ENCODE data around the gene NCAPH2.
A peak's percentile ranks its signal among the peaks of the same experiment; 100 is the strongest.

Gene NCAPH2

DNA sequence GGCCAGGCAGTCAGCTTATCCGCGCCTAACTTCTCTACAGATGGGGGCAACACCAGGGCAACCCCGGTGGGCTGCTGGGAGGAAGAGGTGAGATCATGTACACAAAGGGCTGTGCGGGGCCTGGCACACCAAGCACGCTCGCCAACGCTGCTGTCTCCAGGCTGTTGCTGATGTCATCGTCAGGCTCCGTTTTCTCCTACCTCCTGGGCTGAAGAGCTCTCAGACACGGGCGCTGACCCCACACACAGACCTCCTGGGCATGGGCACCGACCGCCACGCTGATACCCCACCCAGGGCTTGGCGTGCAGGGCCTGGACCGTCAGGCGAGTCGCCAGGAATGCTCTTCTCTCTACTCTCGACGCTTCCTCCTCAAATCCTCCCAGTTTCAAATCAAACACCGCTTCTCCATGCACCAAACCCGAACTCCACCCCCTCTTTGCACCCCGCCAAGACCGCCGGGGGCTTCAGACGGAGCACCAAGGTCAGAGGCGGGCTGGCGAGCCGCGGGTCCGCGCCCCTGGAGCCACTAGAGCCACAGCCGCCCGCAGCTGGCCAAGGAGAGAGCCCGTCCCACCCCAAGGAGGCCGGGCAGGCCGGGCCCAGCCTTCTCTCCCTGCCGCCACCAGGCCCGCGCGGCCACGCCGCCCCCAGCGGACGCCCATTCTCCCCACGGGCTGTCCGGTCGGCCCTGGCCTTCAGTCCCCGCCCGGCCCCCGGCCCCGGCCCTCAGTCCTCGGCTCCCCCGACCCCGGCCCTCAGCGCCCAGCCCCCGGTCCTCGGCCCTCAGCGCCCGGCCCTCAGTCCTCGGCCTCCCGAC, 34.0 kb upstream of the NCAPH2 start (continued):
- TF ChIP-seq, protein P1, sequence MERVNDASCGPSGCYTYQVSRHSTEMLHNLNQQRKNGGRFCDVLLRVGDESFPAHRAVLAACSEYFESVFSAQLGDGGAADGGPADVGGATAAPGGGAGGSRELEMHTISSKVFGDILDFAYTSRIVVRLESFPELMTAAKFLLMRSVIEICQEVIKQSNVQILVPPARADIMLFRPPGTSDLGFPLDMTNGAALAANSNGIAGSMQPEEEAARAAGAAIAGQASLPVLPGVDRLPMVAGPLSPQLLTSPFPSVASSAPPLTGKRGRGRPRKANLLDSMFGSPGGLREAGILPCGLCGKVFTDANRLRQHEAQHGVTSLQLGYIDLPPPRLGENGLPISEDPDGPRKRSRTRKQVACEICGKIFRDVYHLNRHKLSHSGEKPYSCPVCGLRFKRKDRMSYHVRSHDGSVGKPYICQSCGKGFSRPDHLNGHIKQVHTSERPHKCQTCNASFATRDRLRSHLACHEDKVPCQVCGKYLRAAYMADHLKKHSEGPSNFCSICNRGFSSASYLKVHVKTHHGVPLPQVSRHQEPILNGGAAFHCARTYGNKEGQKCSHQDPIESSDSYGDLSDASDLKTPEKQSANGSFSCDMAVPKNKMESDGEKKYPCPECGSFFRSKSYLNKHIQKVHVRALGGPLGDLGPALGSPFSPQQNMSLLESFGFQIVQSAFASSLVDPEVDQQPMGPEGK (tag by site-specific recombination; IDR thresholded peaks at IDR 0.05): peak; percentile 61
- peak; percentile 82; the same call in 1 of the 2 replicates for TF ChIP-seq GLI4 (tag by site-specific recombination; IDR thresholded peaks at IDR 0.05)
- TF ChIP-seq OSR2 (tag by site-specific recombination; IDR thresholded peaks at IDR 0.05): 0 out of 2 replicates have a peak, but pooled peaks have one; percentile 18
- peak; percentile 76; the same call in 1 of the 2 replicates for TF ChIP-seq ZNF660 (tag by site-specific recombination; IDR thresholded peaks at IDR 0.05)
- no peak for TF ChIP-seq ZBTB20 (tag by site-specific recombination; IDR thresholded peaks at IDR 0.05)
- TF ChIP-seq GLIS2 (tag by site-specific recombination; IDR thresholded peaks at IDR 0.05): peak; percentile 99
- TF ChIP-seq GLIS1 (tag by site-specific recombination; IDR thresholded peaks at IDR 0.05): peak; percentile 100
- TF ChIP-seq ZBTB8A (tag by site-specific recombination; IDR thresholded peaks at IDR 0.05): peak; percentile 26; the same call in 1 of the 2 replicates
- TF ChIP-seq, protein P2, sequence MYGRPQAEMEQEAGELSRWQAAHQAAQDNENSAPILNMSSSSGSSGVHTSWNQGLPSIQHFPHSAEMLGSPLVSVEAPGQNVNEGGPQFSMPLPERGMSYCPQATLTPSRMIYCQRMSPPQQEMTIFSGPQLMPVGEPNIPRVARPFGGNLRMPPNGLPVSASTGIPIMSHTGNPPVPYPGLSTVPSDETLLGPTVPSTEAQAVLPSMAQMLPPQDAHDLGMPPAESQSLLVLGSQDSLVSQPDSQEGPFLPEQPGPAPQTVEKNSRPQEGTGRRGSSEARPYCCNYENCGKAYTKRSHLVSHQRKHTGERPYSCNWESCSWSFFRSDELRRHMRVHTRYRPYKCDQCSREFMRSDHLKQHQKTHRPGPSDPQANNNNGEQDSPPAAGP (tag by site-specific recombination; IDR thresholded peaks at IDR 0.05): peak; percentile 53; the same call in 1 of the 2 replicates

DNA sequence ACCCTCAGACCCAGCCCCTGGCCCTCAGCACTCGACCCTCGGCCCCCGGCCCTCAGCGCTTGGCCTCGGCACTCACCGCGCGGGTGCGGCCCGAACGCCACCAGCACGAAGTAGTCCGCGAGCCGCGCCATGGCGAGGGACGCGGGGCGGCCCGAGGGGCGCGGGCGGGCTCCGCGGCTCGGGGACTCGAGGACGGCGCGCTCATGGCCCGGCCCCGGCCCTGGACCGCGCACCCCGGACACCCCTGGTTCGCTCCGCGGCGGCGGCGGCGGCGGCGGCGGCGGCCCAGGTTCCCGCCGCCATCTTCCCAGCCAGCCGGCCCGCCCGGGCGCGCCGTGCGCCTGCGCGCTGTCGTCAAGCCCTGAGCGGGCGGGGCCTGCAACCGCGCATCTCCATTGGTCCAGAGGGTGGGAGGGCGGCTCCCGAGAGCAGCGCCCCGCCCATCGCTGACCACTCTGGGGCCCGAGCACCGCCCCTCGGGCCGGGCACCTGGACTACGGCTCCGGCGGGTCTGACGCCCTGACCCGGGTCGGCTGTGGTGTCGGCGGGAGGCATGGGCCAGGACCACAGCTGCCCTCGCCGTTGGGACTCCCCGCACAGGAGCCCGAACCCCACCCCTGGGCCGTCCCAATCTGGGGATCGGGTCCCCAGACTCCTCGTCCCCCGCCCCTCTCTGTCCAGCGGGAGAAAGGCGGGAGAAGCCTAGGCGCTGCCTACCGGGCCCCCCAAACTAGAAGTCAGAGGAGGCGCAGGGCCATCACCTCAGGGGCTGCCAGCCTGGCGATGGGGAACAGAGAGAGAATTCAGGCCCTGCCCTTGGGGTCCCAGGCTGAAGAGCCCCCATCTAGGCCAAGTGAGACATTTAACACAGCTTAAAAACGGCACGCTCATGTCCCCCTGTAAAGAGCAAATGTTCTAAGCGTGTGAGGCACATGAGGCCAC, 33.0 kb upstream of the NCAPH2 start, which contains the start of gene SBF1:
Gene SBF1, minus strand, starts transcription at position 326 of the 942 bp plus-strand sequence. Its CDS starts 195 bp downstream, at position 131.
- peaks cover 4 to 31% of the 10 kb centered on the region in 2 experiments; a peak in 2 of 3 replicates for H3K36me3 ChIP-seq (ENCODE audit: control insufficient read depth in 2 of 2, insufficient read depth in 1 of 2, low read length in 2 of 2)
- ChIA-PET POLR2A (interaction anchor here (0.5 to 1.2 kb wide), 5 partner anchors 17 to 51 kb away, joined by 3 read pairs; partner anchors contain the start of genes LMF2, NCAPH2 and SCO2), CTCF (interaction anchor here (1.0 kb wide), 1 partner anchor 21 kb away, joined by 5 read pairs; no protein-coding TSS in a partner anchor)
- peak within 1 kb of the TSS; percentile 76 for H3K4me3 ChIP-seq (ENCODE audit: low read depth, low read length)
- peaks cover 24% of the 10 kb centered on the region for H3K4me1 ChIP-seq (ENCODE audit: control insufficient read depth, insufficient read depth, low read length)
- peak within 1 kb of the TSS; percentile 87 for H3K27ac ChIP-seq (ENCODE audit: extremely low read depth, low read depth, low read length)
- H3K9me3 ChIP-seq (ENCODE audit: control insufficient read depth, insufficient read depth, low read depth, low read length): no peaks in the 10 kb centered on the region
- peak; percentile 76 for TF ChIP-seq ZNF335 (tag by site-specific recombination; conservative IDR thresholded peaks at IDR 0.05)
- TF ChIP-seq SP2 (tag by site-specific recombination; IDR thresholded peaks at IDR 0.05): peak; percentile 86
- TF ChIP-seq KLF8 (tag by site-specific recombination; IDR thresholded peaks at IDR 0.05): peak; percentile 77; the same call in 1 of the 2 replicates
- no peak for TF ChIP-seq ZNF223 (tag by site-specific recombination; IDR thresholded peaks at IDR 0.05)
- peak; percentile 73; the same call in 1 of the 2 replicates for TF ChIP-seq BCL11A (tag by site-specific recombination; IDR thresholded peaks at IDR 0.05; ENCODE audit: low read depth)
- TF ChIP-seq, protein P3, sequence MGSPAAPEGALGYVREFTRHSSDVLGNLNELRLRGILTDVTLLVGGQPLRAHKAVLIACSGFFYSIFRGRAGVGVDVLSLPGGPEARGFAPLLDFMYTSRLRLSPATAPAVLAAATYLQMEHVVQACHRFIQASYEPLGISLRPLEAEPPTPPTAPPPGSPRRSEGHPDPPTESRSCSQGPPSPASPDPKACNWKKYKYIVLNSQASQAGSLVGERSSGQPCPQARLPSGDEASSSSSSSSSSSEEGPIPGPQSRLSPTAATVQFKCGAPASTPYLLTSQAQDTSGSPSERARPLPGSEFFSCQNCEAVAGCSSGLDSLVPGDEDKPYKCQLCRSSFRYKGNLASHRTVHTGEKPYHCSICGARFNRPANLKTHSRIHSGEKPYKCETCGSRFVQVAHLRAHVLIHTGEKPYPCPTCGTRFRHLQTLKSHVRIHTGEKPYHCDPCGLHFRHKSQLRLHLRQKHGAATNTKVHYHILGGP (tag by site-specific recombination; IDR thresholded peaks at IDR 0.05): no peak
- peak; percentile 72 for TF ChIP-seq GLIS2 (tag by site-specific recombination; IDR thresholded peaks at IDR 0.05)
- TF ChIP-seq, protein P4, sequence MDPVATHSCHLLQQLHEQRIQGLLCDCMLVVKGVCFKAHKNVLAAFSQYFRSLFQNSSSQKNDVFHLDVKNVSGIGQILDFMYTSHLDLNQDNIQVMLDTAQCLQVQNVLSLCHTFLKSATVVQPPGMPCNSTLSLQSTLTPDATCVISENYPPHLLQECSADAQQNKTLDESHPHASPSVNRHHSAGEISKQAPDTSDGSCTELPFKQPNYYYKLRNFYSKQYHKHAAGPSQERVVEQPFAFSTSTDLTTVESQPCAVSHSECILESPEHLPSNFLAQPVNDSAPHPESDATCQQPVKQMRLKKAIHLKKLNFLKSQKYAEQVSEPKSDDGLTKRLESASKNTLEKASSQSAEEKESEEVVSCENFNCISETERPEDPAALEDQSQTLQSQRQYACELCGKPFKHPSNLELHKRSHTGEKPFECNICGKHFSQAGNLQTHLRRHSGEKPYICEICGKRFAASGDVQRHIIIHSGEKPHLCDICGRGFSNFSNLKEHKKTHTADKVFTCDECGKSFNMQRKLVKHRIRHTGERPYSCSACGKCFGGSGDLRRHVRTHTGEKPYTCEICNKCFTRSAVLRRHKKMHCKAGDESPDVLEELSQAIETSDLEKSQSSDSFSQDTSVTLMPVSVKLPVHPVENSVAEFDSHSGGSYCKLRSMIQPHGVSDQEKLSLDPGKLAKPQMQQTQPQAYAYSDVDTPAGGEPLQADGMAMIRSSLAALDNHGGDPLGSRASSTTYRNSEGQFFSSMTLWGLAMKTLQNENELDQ (tag by site-specific recombination; IDR thresholded peaks at IDR 0.05; ENCODE audit: low read depth): no peak
- TF ChIP-seq EGR2 (tag by site-specific recombination; IDR thresholded peaks at IDR 0.05; ENCODE audit: low read depth): no peak
- TF ChIP-seq ZNF768 (tag by site-specific recombination; IDR thresholded peaks at IDR 0.05): no peak
- TF ChIP-seq ZIC2 (tag by site-specific recombination; IDR thresholded peaks at IDR 0.05): no peak
- peak; percentile 77 for TF ChIP-seq SP3 (tag by site-specific recombination; IDR thresholded peaks at IDR 0.05)
- peak; percentile 66; the same call in 1 of the 2 replicates for TF ChIP-seq KLF16 (tag by site-specific recombination; IDR thresholded peaks at IDR 0.05)
- TF ChIP-seq, protein P5, sequence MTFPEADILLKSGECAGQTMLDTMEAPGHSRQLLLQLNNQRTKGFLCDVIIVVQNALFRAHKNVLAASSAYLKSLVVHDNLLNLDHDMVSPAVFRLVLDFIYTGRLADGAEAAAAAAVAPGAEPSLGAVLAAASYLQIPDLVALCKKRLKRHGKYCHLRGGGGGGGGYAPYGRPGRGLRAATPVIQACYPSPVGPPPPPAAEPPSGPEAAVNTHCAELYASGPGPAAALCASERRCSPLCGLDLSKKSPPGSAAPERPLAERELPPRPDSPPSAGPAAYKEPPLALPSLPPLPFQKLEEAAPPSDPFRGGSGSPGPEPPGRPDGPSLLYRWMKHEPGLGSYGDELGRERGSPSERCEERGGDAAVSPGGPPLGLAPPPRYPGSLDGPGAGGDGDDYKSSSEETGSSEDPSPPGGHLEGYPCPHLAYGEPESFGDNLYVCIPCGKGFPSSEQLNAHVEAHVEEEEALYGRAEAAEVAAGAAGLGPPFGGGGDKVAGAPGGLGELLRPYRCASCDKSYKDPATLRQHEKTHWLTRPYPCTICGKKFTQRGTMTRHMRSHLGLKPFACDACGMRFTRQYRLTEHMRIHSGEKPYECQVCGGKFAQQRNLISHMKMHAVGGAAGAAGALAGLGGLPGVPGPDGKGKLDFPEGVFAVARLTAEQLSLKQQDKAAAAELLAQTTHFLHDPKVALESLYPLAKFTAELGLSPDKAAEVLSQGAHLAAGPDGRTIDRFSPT (tag by site-specific recombination; IDR thresholded peaks at IDR 0.05): peak; percentile 60; the same call in 1 of the 2 replicates
